HG03045 (cell line): ENCODE results near the gene ZSWIM6.

Source experiments
- ATAC-seq: cut with Tn5 transposase; IDR thresholded peaks from one replicate; pipeline ENCODE4 v1.9.1; 2021; ENCODE audit warnings: mild to moderate bottlenecking, moderate library complexity; ENCODE audit not compliant: unreplicated experiment

ZSWIM6 gene

GRCh38 chr5:61330845-61331406, 1.1 kb upstream of the ZSWIM6 start:
- ATAC-seq, result peak; percentile 36

DNA sequence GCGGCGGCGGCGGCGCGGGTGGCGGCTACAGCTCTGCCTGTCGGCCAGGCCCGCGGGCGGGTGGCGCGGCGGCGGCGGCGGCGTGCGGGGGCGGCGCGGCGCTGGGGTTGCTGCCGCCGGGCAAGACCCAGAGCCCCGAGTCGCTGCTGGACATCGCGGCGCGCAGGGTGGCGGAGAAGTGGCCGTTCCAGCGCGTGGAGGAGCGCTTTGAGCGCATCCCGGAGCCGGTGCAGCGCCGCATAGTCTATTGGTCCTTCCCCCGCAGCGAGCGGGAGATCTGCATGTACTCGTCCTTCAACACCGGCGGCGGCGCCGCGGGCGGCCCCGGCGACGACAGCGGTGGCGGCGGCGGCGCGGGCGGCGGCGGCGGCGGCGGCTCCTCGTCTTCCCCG, 296 bp downstream of the ZSWIM6 start:
- ATAC-seq, result no peak

DNA sequence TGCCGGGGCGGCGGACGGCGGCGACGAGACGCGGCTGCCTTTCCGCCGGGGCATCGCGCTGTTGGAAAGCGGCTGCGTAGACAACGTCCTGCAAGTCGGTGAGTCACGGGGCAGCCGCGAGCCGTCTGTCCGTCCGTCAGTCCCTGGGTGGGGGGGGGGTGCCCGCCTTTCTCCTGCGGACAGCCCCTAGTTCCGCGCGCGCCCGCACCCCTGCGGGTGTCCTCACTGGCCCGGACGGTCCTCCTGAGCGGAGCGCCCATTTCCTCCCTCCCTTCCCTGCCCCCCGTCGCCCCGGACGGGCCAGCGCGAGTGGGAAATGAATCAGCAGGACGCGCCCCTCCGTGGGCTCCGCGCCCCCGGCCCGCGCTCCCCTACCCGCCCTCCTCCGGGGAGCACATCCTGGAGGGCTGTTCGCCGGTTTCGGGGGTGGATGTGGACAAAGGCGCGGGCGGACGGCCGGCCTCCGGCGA, 828 bp downstream of the ZSWIM6 start:
- no peak for ATAC-seq

DNA sequence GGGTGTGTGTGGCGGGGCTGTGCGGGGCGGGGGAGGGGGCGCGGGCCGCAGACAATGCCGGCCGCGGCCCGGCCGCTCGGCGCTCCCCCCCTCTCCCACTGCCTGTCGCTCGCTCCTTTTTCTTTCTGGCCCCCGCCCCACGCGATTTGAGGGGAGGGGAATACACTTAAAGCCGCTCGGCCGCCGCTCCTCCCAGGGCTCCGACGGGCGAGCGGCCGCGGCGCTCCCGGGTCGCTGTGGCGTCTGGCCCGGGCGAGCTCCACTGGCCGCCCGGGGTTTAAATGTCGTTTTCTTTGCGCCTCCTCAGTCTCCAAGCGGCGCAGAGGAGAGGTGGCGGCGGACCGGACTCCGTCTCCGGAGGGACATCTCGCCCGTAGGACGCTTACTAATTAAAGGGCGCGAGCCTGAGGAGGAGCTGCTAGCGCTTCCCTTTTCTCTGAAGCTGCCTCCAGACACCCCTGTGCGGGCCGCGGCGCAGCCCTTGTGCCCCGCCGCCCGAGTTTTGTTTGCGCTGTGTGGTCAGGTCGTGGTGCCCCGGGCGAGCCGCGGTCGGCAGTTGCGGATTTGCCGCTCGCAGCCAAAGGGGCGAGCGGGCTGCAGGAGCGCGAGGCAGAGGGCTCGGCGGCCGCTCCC, 1.4 kb downstream of the ZSWIM6 start:
- no peak for ATAC-seq

DNA sequence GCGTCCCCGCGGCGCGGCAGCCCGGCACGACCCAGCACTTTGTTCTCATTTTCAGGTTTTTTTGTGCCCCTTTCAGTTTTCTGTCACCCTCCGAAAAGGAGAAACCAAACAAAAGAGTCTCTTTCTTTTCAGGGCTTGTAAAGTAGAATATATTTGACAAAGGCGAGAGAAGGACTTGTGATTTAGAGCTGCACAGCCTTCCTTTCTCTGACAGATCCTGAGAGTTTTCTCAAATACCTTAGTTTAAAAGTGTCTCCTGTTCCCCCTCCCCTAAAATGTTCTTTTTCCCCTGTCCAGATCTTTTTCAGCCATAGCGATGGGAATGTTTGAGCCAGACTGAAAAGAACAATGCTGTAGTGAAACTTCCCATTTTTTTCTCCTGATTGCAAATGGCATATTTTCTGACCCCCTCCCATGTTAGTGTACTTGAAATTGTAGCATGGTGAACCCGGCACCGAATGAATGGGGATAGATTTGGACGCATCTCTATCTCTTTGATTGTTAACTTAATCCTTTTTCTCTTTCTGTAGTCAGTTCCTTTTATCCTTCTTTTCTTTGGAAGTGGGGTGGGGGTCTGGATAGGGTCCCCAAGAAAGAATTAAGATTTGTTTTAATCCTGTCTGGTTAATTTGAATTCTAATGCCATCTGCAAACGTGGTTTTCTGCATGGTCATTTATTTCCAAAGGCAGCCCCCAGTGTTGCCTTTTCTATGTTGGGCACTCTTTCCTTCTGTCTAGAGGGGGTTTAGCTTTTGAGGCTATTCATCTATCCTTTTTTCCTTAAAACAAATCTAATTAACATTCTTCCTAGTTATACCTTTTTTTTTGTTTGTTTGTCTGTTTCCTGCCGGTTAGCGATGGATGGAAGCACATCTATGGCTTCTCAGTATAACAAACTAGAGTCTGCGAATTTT, 2.2 kb downstream of the ZSWIM6 start:
- ATAC-seq, result no peak

- ATAC-seq, result no peak
Measured at GRCh38 chr5:61334868-61335615, 3.0 kb downstream of the ZSWIM6 start.

- ATAC-seq, result no peak
Measured at GRCh38 chr5:61339764-61340163, 7.7 kb downstream of the ZSWIM6 start.

GRCh38 chr5:61340775-61341361, 8.8 kb downstream of the ZSWIM6 start:
- no peak for ATAC-seq

DNA sequence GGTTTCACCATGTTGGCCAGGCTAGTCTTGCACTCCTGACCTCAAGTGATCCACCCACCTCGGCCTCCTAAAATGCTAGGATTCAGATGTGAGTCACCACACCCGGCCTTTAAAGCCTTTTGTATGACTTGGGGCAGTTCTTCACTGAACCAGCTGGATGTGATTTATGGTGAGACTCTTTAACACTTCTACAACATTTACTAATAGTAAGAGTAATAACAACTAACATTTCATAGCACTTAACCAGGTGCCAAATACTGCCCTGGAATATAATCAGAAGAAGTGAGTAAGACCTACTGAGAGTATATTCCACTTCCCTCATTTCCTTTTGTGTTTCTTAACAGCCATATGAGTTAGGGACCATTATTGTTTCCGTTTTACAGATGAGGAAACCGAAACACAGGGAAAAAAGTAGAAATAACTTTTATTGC, 10.0 kb downstream of the ZSWIM6 start:
- no peak for ATAC-seq

DNA sequence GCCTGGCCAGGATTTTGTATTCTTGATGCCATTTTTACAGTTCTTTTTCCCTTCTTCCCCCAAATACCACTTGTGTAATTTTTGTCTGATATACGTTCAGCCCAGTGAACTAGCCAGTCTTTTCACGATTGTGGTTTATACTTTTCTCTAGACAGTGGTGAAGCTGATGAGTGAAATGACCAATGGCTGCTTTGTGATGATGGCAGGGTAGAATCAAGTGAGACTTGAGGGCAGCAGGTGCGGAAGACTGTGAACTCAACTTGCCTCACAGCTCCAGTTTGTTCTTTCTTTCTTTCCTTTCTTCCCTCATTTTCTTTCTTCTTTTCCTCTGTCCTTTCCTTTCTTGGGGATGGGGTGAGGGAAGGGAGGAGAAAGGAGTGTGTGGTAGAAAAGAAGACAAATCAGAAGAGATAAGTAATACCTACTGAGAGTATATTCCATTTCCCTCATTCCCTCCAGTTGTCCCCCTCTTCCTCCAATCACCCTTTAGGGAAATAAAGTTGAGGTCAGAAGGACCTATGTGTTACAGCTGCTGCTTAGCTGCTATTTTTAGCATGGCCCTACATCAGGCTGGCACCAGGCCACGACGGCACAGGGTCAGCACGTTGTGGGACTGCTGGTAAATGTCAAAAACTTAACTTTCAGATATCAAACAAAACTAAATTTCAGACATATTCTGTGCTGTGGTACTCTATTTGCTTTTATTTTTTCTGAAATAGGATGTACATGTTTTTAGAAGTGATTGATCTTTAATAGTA, 12.3 kb downstream of the ZSWIM6 start:
- no peak for ATAC-seq

DNA sequence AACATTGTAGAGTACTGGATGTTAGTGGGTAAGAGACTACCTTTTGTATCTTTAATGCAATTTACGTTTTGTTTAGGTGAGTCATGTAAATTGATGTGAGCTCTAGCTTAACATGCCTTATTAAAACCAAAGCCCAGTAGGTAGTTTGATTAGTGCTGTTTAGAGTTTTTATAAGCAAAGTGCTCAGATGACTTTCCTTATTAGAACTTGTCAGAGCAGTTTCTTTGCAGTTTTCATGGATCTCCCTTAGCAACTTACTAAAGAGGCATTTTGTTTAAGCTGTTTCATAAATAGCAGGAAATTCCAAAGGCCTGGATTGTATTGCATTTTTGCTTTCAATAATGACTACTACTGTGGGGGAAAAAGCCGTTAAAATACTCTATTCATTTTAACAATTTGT, 14.5 kb downstream of the ZSWIM6 start:
- no peak for ATAC-seq

DNA sequence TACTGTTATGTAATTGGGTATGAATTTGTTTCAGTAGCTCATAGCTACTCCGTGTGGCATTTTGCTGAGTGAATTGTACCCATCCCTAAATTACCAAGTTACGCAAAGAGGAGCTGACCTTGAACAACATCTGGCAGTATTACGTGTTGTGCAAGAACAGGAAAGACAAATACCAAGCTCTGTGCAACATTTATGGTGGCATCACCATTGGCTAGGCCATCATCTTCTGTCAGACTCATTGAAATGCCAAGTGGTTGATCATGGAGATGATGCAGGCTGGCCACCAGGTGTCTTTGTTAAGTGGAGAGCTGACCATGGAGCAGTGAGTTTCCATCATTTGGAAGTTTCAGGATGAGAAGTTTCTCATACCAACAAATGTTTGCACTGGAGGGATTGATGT, 15.0 kb downstream of the ZSWIM6 start:
- no peak for ATAC-seq

DNA sequence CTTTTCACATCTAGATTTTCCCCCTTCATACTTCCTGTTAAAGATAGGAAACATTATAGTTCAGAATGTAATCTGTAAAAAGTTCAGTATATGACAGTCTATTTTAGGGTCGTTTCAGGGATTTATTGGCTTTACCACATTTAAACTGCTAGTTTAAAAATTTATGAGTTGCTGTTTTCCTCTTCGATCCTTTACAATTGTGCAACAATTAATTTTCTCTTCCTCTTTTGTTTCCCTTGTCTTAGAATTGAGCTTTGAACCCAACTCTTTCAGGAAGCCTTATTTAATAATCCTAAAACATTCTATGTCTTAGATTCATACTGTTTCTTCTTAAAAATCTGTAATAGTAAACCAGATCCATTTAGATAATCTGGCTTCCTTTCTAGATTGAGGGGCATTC, 16.4 kb downstream of the ZSWIM6 start:
- ATAC-seq, result no peak

DNA sequence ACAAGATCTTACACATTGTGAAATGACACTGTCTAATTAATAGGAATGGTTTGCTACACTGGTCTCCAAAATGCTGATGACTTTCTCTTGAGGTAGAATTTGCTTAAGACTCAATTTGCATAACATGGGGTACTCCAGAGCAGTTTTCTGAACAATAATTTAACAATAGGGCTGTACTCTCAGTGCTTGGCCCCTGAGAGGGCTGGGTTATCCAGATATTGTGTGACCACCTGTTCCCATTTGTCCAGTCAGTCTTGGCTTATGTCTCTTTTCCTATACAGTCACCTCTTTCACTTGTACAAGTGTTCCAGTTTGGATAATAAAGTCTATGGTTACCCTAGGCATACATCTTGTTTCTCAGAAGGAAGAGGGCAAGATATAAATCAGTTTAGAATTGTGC, 17.9 kb downstream of the ZSWIM6 start:
- no peak for ATAC-seq

GRCh38 chr5:61350535-61350934, 18.5 kb downstream of the ZSWIM6 start:
- ATAC-seq, result no peak

GRCh38 chr5:61351733-61352132, 19.7 kb downstream of the ZSWIM6 start:
- ATAC-seq, result no peak

GRCh38 chr5:61352180-61352579, 20.1 kb downstream of the ZSWIM6 start:
- no peak for ATAC-seq

- no peak for ATAC-seq
Measured at GRCh38 chr5:61352612-61353156, 20.6 kb downstream of the ZSWIM6 start.

GRCh38 chr5:61353293-61353692, 21.2 kb downstream of the ZSWIM6 start:
- no peak for ATAC-seq

DNA sequence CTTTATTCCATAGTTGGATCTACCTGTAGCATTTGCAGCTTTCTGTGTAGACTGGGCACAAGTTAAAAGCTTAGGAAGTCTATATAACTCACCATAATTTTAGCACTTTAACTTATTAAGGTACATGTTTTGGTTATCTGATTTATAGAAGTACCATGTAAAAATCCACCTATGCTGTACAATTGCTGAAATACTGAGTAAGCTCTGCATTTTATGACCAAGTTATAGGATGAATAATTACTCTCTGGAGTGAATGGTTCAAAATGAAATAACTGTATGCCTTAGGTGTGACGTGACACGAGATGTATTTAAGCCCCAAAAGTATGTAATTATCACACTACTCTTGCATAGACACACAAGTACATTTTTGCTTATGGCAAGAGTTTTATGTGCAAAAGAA, 22.1 kb downstream of the ZSWIM6 start:
- ATAC-seq, result no peak
